ENCODE measurements around the gene ZNF341.

GRCh38 chr20:33827109-33827508, 95.3 kb downstream of the ZNF341 start:
- TF ChIP-seq CTCF (IDR thresholded peaks at IDR 0.05) (no peak), SIN3A (IDR thresholded peaks at IDR 0.05; ENCODE audit: borderline replicate concordance, insufficient read depth, low read depth, low read length) (no peak), REST (IDR thresholded peaks at IDR 0.05; ENCODE audit: insufficient read depth in 1 of 2, low read depth in 2 of 2, low read length in 1 of 2) (no peak), POLR2AphosphoS5 (IDR thresholded peaks at IDR 0.05; ENCODE audit: low read depth, low read length) (no peak)
